ENCODE data around the gene HPS1. TPM values are rescaled to one million over a fixed set of nuclear protein-coding genes. Genes with fewer than 3 reads are reported as not detected.

HPS1 gene
- polyA plus RNA-seq, 2 of the 4 experiments (the other 2 are of a cell fraction): 25.1 to 28.2 TPM

- WGBS (ENCODE audit: missing lambda C conversion rate): 69% methylated on average over 12 of the region's 12 CpGs
- H3K27ac ChIP-seq: no peak overlapping the region
- no peak overlapping the region for H3K4me2 ChIP-seq
- TF ChIP-seq ESRRA (IDR thresholded peaks at IDR 0.05; ENCODE audit: borderline replicate concordance, low read length): no peak
- TF ChIP-seq, protein P1, sequence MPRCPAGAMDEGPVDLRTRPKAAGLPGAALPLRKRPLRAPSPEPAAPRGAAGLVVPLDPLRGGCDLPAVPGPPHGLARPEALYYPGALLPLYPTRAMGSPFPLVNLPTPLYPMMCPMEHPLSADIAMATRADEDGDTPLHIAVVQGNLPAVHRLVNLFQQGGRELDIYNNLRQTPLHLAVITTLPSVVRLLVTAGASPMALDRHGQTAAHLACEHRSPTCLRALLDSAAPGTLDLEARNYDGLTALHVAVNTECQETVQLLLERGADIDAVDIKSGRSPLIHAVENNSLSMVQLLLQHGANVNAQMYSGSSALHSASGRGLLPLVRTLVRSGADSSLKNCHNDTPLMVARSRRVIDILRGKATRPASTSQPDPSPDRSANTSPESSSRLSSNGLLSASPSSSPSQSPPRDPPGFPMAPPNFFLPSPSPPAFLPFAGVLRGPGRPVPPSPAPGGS (IDR thresholded peaks at IDR 0.05): no peak
- no peak for TF ChIP-seq PHF8 (IDR thresholded peaks at IDR 0.05; ENCODE audit: borderline replicate concordance, low read depth)
- TF ChIP-seq RNF2 (IDR thresholded peaks at IDR 0.05; ENCODE audit: borderline replicate concordance, low read depth): no peak
- no peak for TF ChIP-seq FOXS1 (CRISPR knock-in tag; IDR thresholded peaks at IDR 0.05)
- TF ChIP-seq JUNB (IDR thresholded peaks at IDR 0.05): no peak
- no peak for TF ChIP-seq HOXA7 (CRISPR knock-in tag; IDR thresholded peaks at IDR 0.05)
- TF ChIP-seq SMC3 (IDR thresholded peaks at IDR 0.05): no peak
- TF ChIP-seq MAFK (IDR thresholded peaks at IDR 0.05; ENCODE audit: partially characterized antibody): no peak
- no peak for TF ChIP-seq KDM1A (IDR thresholded peaks at IDR 0.05; ENCODE audit: low read depth)
- TF ChIP-seq NFE2L2 (conservative IDR thresholded peaks at IDR 0.05; ENCODE audit: low read length): no peak
- TF ChIP-seq HDAC2 (IDR thresholded peaks at IDR 0.05): no peak
- TF ChIP-seq ZFP36 (IDR thresholded peaks at IDR 0.05; ENCODE audit: borderline replicate concordance, partially characterized antibody): no peak
- TF ChIP-seq, protein P2, sequence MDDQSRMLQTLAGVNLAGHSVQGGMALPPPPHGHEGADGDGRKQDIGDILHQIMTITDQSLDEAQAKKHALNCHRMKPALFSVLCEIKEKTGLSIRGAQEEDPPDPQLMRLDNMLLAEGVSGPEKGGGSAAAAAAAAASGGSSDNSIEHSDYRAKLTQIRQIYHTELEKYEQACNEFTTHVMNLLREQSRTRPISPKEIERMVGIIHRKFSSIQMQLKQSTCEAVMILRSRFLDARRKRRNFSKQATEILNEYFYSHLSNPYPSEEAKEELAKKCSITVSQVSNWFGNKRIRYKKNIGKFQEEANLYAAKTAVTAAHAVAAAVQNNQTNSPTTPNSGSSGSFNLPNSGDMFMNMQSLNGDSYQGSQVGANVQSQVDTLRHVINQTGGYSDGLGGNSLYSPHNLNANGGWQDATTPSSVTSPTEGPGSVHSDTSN (IDR thresholded peaks at IDR 0.05): no peak
- TF ChIP-seq CHD2 (IDR thresholded peaks at IDR 0.05; ENCODE audit: low read length, partially characterized antibody): no peak
- no peak for ATAC-seq
- H3K4me3 ChIP-seq: no peak overlapping the region
- ChIA-PET POLR2A (no interaction called here), CTCF (interaction anchor here (0.7 to 1.0 kb wide), 3 partner anchors 10 to 22 kb away, joined by 3 to 6 read pairs (median 3); no protein-coding TSS in a partner anchor)
- no peak for FAIRE-seq
- peaks cover 15% of the 10 kb centered on the region for H3K4me1 ChIP-seq
- H3K9me3 ChIP-seq: no peaks in the 10 kb centered on the region
- DNase-seq (ENCODE audit: low read depth in 1 of 2, low spot score in 1 of 2): no peak
Observed at GRCh38 chr10:98456686-98457482, 10.1 kb upstream of the HPS1 start.

- no peak overlapping the region for H3K4me3 ChIP-seq
- no peak overlapping the region for H3K27ac ChIP-seq
- no peak overlapping the region for H3K4me2 ChIP-seq
- DNase-seq (ENCODE audit: low read depth in 1 of 2, low spot score in 1 of 2) (no peak), FAIRE-seq (no peak), ATAC-seq (no peak)
- H3K4me1 ChIP-seq: peaks cover 10% of the 10 kb centered on the region
- WGBS (ENCODE audit: missing lambda C conversion rate): 68% methylated on average over 4 of the region's 4 CpGs
- TF ChIP-seq USF2 (IDR thresholded peaks at IDR 0.05) (no peak), HOXA7 (CRISPR knock-in tag; IDR thresholded peaks at IDR 0.05) (no peak), TFCP2L1 (CRISPR knock-in tag; IDR thresholded peaks at IDR 0.05) (no peak), SMC3 (IDR thresholded peaks at IDR 0.05) (no peak), ELK1 (IDR thresholded peaks at IDR 0.05; ENCODE audit: low read depth, low read length) (no peak), EHF (CRISPR knock-in tag; IDR thresholded peaks at IDR 0.05) (no peak)
- POLR2A ChIA-PET: no interaction called here
- CTCF ChIA-PET: interaction anchor here (0.7 to 0.9 kb wide), 2 partner anchors 11 to 22 kb away, joined by 3 to 6 read pairs; no protein-coding TSS in a partner anchor
- H3K9me3 ChIP-seq: no peaks in the 10 kb centered on the region
Observed at GRCh38 chr10:98456043-98456570, 9.4 kb upstream of the HPS1 start.

All from A549 (cell line).